Breast epithelium (tissue), 3 donors: ENCODE results near the gene DDX6.

Source experiments
- POLR2A ChIP-seq: fragments of 450-650 bp; IDR thresholded peaks from one replicate; pipeline ENCODE4 v1.6.1; 2016; ENCODE audit warnings: antibody characterized with exemption, mild to moderate bottlenecking, moderate library complexity
- TF ChIP-seq, protein P1 (sequence below), 3 donors: fragments of 450-650 bp; IDR thresholded peaks; one replicate each; pipeline ENCODE4 v1.5.1; 2016 to 2017; ENCODE audit warnings: antibody characterized with exemption in 3 of 3, mild to moderate bottlenecking in 3 of 3, moderate library complexity in 3 of 3

DNA sequence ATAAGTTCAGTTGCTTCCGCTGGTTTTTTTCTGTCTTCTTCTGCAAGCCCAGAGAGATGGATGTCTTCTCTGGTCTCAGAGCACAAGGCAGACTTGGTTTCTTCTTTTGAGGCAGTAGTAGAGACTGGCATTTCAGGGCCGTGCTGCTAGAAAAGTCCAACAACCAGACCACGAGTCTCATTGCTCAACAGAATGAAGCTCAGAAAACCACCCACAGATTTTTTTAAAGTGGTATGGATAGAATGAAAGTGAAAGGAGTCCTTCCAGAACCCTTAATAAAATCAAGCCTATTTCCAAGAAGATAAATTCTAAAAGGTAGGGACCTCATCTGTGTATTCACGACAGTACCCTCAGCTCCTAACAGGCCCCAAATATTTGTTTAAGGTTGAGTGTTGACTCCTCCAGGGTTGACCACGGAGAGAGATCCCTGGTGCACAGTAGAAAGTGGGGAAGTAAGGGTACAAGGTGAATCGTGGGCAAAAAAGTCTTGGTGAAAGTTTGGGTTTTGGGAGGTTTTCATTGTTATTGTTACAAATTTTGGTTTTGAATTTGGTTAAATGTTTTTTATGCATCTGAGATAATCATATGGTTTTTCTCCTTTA is 43.6 kb upstream of the DDX6 start:
- no peak for TF ChIP-seq POLR2A
- TF ChIP-seq, protein P1, sequence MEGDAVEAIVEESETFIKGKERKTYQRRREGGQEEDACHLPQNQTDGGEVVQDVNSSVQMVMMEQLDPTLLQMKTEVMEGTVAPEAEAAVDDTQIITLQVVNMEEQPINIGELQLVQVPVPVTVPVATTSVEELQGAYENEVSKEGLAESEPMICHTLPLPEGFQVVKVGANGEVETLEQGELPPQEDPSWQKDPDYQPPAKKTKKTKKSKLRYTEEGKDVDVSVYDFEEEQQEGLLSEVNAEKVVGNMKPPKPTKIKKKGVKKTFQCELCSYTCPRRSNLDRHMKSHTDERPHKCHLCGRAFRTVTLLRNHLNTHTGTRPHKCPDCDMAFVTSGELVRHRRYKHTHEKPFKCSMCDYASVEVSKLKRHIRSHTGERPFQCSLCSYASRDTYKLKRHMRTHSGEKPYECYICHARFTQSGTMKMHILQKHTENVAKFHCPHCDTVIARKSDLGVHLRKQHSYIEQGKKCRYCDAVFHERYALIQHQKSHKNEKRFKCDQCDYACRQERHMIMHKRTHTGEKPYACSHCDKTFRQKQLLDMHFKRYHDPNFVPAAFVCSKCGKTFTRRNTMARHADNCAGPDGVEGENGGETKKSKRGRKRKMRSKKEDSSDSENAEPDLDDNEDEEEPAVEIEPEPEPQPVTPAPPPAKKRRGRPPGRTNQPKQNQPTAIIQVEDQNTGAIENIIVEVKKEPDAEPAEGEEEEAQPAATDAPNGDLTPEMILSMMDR (IDR thresholded peaks at IDR 0.05): no peak
